ENCODE measurements around the gene CABP7.

GRCh38 chr22:29701155-29701999 lies 18.4 kb upstream of the CABP7 start:
- TF ChIP-seq POLR2AphosphoS5 (IDR thresholded peaks at IDR 0.05; ENCODE audit: insufficient read depth in 1 of 2, low read depth in 1 of 2): no peak
- TF ChIP-seq POLR2A (IDR thresholded peaks at IDR 0.05): no peak

Measured in vagina (tissue), 2 donors.